ENCODE data around the gene ZFP64.

GRCh38 chr20:52118016-52118623 is 73.5 kb downstream of the ZFP64 start:
- no peak for TF ChIP-seq CTCF (IDR thresholded peaks at IDR 0.05; ENCODE audit: low read depth, low read length, poor library complexity, severe bottlenecking)
- TF ChIP-seq EZH2phosphoT487 (IDR thresholded peaks at IDR 0.05; ENCODE audit: borderline replicate concordance, low read length): no peak
